GM21528 (cell line): Measurements from ENCODE around the gene ARAF.
"Not testable (repeated sequence)": the region's sequence is repeated elsewhere in the genome, so short reads cannot be mapped to it uniquely, and the experiment has no call there.

Source experiments
- ATAC-seq: cut with Tn5 transposase; IDR thresholded peaks from one replicate; pipeline ENCODE4 v1.9.1; 2021; ENCODE audit warnings: mild to moderate bottlenecking, moderate library complexity; ENCODE audit not compliant: unreplicated experiment, low FRiP score

The ARAF gene

GRCh38 chrX:47560934-47561658 lies at the start of gene ARAF:
ARAF (plus strand) TSS chrX:47561205; CDS start chrX:47562968, 1,763 bp downstream.
- peak; percentile 93 for ATAC-seq

GRCh38 chrX:47512383-47512782 lies 48.6 kb upstream of the ARAF start:
- ATAC-seq = not testable (repeated sequence)

- not testable (repeated sequence) for ATAC-seq
Measured at GRCh38 chrX:47513034-47513965, 47.7 kb upstream of the ARAF start.

GRCh38 chrX:47514533-47515235 lies 46.3 kb upstream of the ARAF start:
- ATAC-seq = no peak

GRCh38 chrX:47515941-47516665 lies 44.9 kb upstream of the ARAF start:
- no peak for ATAC-seq

GRCh38 chrX:47518144-47518543 lies 42.9 kb upstream of the ARAF start:
- ATAC-seq = no peak

GRCh38 chrX:47523297-47523696 lies 37.7 kb upstream of the ARAF start:
- peak; percentile 74 for ATAC-seq

- ATAC-seq = no peak
Measured at GRCh38 chrX:47523713-47524166, 37.3 kb upstream of the ARAF start.

- no peak for ATAC-seq
Measured at GRCh38 chrX:47529548-47529947, 31.5 kb upstream of the ARAF start.

- ATAC-seq = no peak
Measured at GRCh38 chrX:47530049-47530448, 31.0 kb upstream of the ARAF start.

- no peak for ATAC-seq
Measured at GRCh38 chrX:47539860-47540259, 21.1 kb upstream of the ARAF start.

GRCh38 chrX:47540754-47541538 lies 20.1 kb upstream of the ARAF start:
- ATAC-seq = no peak

- ATAC-seq = no peak
Measured at GRCh38 chrX:47543496-47543895, 17.5 kb upstream of the ARAF start.

GRCh38 chrX:47556045-47556623 lies 4.9 kb upstream of the ARAF start:
- ATAC-seq = peak; percentile 78

GRCh38 chrX:47558436-47558835 lies 2.6 kb upstream of the ARAF start:
- no peak for ATAC-seq

- ATAC-seq = peak; percentile 2
Measured at GRCh38 chrX:47560179-47560933, 649 bp upstream of the ARAF start.

GRCh38 chrX:47561659-47562151 lies 700 bp downstream of the ARAF start:
- ATAC-seq = no peak

- no peak for ATAC-seq
Measured at GRCh38 chrX:47562615-47563243, 1.7 kb downstream of the ARAF start.
